Adrenal gland (tissue), 12 donors: ENCODE results near the gene CKMT2. TPM values are rescaled to one million over a fixed set of nuclear protein-coding genes. Genes with fewer than 3 reads are reported as not detected.

ENCODE experiments used
- DNase-seq, 7 donors: peaks; one replicate each; pipeline ENCODE4 v3.0.0-alpha.2; 2019 to 2020
- H3K27ac ChIP-seq, 5 donors: fragments of 200-600 bp; sonication (generic) in 4 of 5; 1 replicate in 3 of 5; 2 replicates in 2 of 5; pipeline versions ENCODE4 v1.5.1 to v1.8.0; 2016 to 2020; ENCODE audit warnings: mild to moderate bottlenecking in 1 of 5
- H3K27me3 ChIP-seq: fragments of 200-600 bp; 2 replicates; pipeline ENCODE4 v1.8.0; 2021
- H3K36me3 ChIP-seq, 2 donors: fragments of 200-600 bp; replicated peaks in 1 of 2; 1 replicate in 1 of 2; 2 replicates in 1 of 2; pipeline versions ENCODE4 v1.5.1 to v1.8.0; 2018 to 2022
- H3K4me1 ChIP-seq, 2 donors: fragments of 200-600 bp; replicated peaks in 1 of 2; 1 replicate in 1 of 2; 2 replicates in 1 of 2; pipeline versions ENCODE4 v1.5.1 to v1.8.0; 2018 to 2021
- H3K4me3 ChIP-seq, 4 donors: fragments of 200-600 bp; sonication (generic) in 3 of 4; one replicate each; pipeline ENCODE4 v1.5.1; 2016 to 2018
- H3K9me3 ChIP-seq, 3 donors: fragments of 200-600 bp; sonication (generic) in 1 of 3; replicated peaks in 1 of 3; 1 replicate in 2 of 3; 2 replicates in 1 of 3; pipeline versions ENCODE4 v1.5.1 to v1.8.0; 2016 to 2021
- CTCF ChIP-seq, 6 experiments: fragments of 450-650 bp in 4 of 6; fragments of 200-600 bp in 2 of 6; sonication (generic) in 1 of 6; IDR thresholded peaks; 1 replicate in 5 of 6; 2 replicates in 1 of 6; pipeline versions ENCODE4 v1.5.1 to v1.8.0; 2016 to 2021; ENCODE audit warnings: antibody characterized with exemption in 6 of 6, mild to moderate bottlenecking in 2 of 6, moderate library complexity in 1 of 6
- POLR2A ChIP-seq, 2 donors: fragments of 450-650 bp; IDR thresholded peaks; one replicate each; pipeline ENCODE4 v1.6.1; 2017; ENCODE audit warnings: antibody characterized with exemption in 2 of 2, mild to moderate bottlenecking in 2 of 2, moderate library complexity in 1 of 2
- WGBS, 4 donors: extraction: QIAGEN DNeasy Blood & Tissue Kit in 2 of 4; methylation state at CpG; one replicate each; pipeline versions ENCODE4 v1.1.5 to v1.1.7; 2013 to 2017; 5-methylcytosine and 5-hydroxymethylcytosine counted together
- intact Hi-C, 2 donors: fragments of 100-400 bp; cut with DNase I; formaldehyde crosslinking; loops; one replicate each; pipeline versions ENCODE4 v1.14.1 to v1.15.0; 2022 to 2023
- polyA plus RNA-seq, 3 donors: library from polyadenylated mRNA; stranded (reverse); fragments of 200-250 nt in 2 of 3; fragments of 350-450 nt in 1 of 3; fragmentation: Illumina TruSeq in 1 of 3; extraction: RNeasy Lipid Tissue Mini Kit (QIAGEN cat#74804) in 1 of 3; gene quantifications; one replicate each; pipeline ENCODE4 v1.2.3, GENCODE V29; 2013 to 2014
- total RNA-seq, 9 donors: library from RNA; depleted of rRNA in 4 of 9; stranded (reverse); fragments of >200 nt in 4 of 9; fragments of 120-200 nt in 1 of 9; fragmentation: NEBNext Ultra II Directional in 1 of 9; extraction: Animal tissue kit (Norgen Biotek cat#: 25700) in 1 of 9; gene quantifications; one replicate each; pipeline versions ENCODE4 v1.1.0 to v1.2.4, GENCODE V29; 2013 to 2023
- donor health status: healthy with polysubstance abuse.
- donor health status: Bipolar disorder and iron deficiency.
- donor health status: DM: yes; HTN: yes; CAD: no.
- donor health status: DM: no; HTN: no; CAD: no.
- donor health status: DM: no; HTN: no; CAD: no.
- donor health status: DM: yes; HTN: yes; CAD: no.

CKMT2 gene
- total and polyA plus RNA-seq, 12 donors, result 22.5 to 112 (median 49.9) TPM

GRCh38 chr5:81222285-81222684, 10.8 kb upstream of the CKMT2 start:
- TF ChIP-seq CTCF (IDR thresholded peaks at IDR 0.05) (no peak), POLR2A (IDR thresholded peaks at IDR 0.05) (no peak)
- Histone ChIP-seq H3K27me3 (no peaks in the 10 kb centered on the region), H3K27ac (no peak overlapping the region), H3K36me3 (no peaks in the 10 kb centered on the region), H3K9me3 (no peaks in the 10 kb centered on the region), H3K4me3 (no peak overlapping the region), H3K4me1 (no peaks in the 10 kb centered on the region)
- DNase-seq, result no peak
- intact Hi-C loops, result no loop called here

GRCh38 chr5:81225463-81225862, 7.7 kb upstream of the CKMT2 start:
- intact Hi-C loops, result no loop called here
- H3K36me3 ChIP-seq, result no peaks in the 10 kb centered on the region
- TF ChIP-seq CTCF (IDR thresholded peaks at IDR 0.05) (no peak), POLR2A (IDR thresholded peaks at IDR 0.05) (no peak)
- no peak for DNase-seq
- H3K27ac ChIP-seq, result no peak overlapping the region
- no peaks in the 10 kb centered on the region for H3K4me1 ChIP-seq
- no peak overlapping the region for H3K4me3 ChIP-seq
- 84 to 90% (median 88%) methylated on average over 8 of the region's 8 CpGs for WGBS, 4 donors
- no peaks in the 10 kb centered on the region for H3K9me3 ChIP-seq
- no peaks in the 10 kb centered on the region for H3K27me3 ChIP-seq

GRCh38 chr5:81226286-81226685, 6.8 kb upstream of the CKMT2 start:
- 82 to 98% (median 90%) methylated on average over 2 of the region's 2 CpGs for WGBS, 4 donors
- no peak for TF ChIP-seq CTCF (IDR thresholded peaks at IDR 0.05)
- Histone ChIP-seq H3K4me3 (no peak overlapping the region), H3K9me3 (no peaks in the 10 kb centered on the region), H3K36me3 (no peaks in the 10 kb centered on the region), H3K27me3 (no peaks in the 10 kb centered on the region), H3K4me1 (no peaks in the 10 kb centered on the region), H3K27ac (no peak overlapping the region)
- intact Hi-C loops, result no loop called here
- DNase-seq, result no peak

GRCh38 chr5:81226949-81227348, 6.2 kb upstream of the CKMT2 start:
- intact Hi-C loops, result no loop called here
- 77 to 94% (median 82%) methylated on average over 1 of the region's 1 CpG for WGBS, 4 donors
- no peak for TF ChIP-seq POLR2A (IDR thresholded peaks at IDR 0.05)
- TF ChIP-seq CTCF (IDR thresholded peaks at IDR 0.05), result no peak
- no peak for DNase-seq
- Histone ChIP-seq H3K27me3 (no peaks in the 10 kb centered on the region), H3K27ac (no peak overlapping the region), H3K4me3 (no peak overlapping the region), H3K4me1 (no peaks in the 10 kb centered on the region), H3K36me3 (no peaks in the 10 kb centered on the region), H3K9me3 (no peaks in the 10 kb centered on the region)
